ENCODE results near the gene CCDC80.

- TF ChIP-seq CTCF (IDR thresholded peaks at IDR 0.05; ENCODE audit: poor library complexity) (no peak), EZH2 (IDR thresholded peaks at IDR 0.05; ENCODE audit: borderline replicate concordance) (no peak), EZH2phosphoT487 (IDR thresholded peaks at IDR 0.05; ENCODE audit: low read depth, severe bottlenecking, unreplicated experiment) (no peak)
These were observed 26.7 kb upstream of the CCDC80 start for GRCh38 chr3:112667599-112667998.

Data from hepatocyte (in vitro differentiated cells).